ENCODE measurements around the gene ZNF451.
"Not testable (repeated sequence)": the region's sequence is repeated elsewhere in the genome, so short reads cannot be mapped to it uniquely, and the experiment has no call there.

Gene ZNF451

DNA sequence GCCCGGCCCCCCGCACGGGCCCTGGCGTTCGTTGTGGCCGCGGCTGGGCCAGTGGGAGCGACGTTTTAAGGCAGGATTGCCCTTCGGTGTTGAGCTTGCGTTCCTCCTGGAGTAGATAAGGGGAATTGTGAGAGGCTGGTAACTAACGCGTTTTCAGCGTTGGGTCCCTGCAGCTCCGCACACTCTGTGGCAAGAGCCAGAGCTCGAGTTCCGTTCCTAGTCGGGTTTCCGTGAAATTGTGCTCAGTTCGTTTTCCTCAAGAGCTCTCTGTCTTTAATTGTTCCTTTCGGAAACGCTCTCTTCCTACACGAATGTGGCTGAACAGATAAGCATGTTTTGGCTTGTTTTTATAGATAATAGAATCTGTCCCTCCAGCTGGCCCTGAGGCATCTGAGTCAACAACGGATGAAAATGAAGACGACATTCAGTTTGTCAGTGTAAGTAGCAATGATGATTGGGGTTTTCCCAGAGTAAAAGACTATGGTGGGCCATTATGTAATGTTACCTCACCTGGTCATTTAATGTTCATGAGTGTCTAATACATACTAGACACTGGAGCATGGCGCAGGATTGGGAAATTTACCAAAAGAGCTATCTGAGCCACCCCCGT is 575 bp downstream of the ZNF451 start:
- DNase-seq (ENCODE audit: low read depth in 2 of 2) = not testable (repeated sequence)

DNA sequence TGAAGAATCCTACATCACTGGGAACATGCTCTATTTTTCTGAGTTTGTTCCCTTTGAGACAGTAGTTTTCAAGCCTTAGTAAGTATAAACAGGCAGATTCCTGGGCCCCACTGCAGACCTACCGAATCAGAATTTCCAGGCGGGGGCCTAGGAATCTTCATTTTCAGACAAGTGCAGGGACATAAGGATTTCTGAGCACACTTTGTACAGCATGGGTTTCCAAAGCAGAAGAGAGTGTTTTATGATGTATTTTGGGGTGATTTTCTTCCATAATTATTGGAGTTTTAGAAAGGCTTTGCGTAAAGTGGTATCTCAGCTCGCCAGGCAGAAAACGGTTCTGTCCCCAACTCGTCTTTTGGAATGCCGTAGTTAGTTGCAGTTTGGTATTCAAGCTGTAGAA is 1.4 kb downstream of the ZNF451 start:
- DNase-seq (ENCODE audit: low read depth in 2 of 2) = not testable (repeated sequence)

DNA sequence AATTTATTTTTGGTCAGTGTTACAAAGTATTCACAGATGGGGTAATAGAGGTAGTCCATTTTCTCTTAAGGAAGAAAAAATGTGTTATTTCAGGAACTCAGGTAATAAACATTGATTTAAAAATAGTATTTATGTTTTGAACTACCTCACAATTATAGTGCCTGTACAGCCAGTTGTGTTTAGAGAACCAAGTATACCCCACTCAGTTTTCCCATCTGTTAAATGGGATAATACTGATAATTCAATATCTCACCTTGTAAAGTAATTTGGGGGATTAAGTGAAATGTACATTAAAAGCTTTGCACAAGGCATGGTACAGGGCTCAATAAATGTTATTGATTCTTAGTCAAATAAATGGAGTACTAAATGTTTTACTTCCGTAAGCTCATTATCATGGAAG is 4.7 kb downstream of the ZNF451 start:
- DNase-seq (ENCODE audit: low read depth in 2 of 2) = no peak

DNA sequence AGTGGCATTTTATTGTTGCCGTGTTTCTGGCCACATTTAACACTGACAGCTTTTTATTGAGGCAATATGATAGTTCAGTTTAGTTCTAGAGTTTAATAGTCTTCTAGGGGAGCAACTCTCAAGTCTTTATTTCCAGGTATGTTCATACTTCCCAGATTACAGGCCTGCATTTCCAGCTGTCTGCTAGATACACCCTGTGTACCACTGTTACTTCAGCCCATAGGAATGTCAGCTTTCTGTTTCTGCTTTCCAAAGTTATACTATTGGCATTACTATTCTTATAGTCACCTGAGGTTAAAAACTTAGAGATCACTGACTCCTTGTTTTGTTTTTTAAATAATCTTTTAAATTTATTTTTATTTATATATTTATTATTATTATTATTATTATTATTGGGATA is 7.6 kb downstream of the ZNF451 start:
- no peak for DNase-seq (ENCODE audit: low read depth in 2 of 2)

DNA sequence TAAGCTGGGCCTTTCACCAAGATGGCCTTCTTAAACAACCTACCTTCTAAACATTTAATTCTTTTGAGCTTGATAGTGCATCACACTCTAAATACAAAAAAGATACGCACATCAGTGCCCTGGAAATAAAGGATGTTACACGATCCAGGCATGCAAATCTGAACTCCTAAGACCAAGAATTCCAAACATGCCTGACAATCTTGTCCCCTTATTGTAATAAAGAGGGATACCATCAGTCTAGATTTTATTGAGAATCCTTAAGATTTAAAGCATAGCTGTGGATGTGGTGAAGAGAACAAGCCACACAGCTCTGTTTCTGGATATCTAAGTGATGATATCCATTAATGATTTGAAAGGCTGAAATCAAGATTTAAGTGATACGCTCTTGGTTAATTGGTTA is 13.0 kb downstream of the ZNF451 start:
- DNase-seq (ENCODE audit: low read depth in 2 of 2) = no peak

DNA sequence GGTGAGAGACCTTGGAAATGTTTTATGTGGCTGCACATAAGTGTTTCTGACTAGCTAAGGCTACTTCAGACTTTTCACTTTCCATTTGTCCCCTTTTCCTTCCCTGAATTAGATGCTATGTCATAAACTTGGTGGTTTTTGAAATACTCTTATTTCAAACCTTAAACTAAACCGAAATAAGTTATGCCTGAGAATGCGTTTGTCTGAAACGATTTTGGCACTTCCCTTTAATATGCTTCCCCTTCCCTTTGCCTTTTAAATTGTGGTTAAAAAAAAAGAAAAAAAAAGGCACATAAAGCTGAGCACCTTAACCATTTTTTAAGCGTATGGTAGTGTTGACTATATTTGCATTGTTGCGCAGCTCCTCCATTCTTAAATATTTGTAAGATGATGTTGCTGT is 14.3 kb downstream of the ZNF451 start:
- no peak for DNase-seq (ENCODE audit: low read depth in 2 of 2)

DNA sequence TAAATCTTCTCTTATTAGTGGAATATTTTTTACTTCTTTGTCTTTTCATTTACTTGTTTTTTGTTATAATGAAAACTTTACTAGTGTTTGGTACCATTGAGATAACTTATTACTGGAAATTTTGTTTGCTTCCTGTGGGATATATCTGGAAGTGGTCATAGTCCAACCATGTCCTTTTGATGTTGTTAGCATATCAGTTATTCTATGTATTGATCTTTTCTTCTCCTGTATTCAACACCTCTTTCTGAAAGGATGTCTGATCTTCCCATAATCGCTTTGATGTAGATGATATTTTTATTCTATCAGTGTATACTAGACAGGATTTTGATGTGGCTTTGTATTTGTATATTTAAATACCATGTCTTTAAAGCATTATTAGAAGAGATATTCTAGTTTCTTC is 17.0 kb downstream of the ZNF451 start:
- DNase-seq (ENCODE audit: low read depth in 2 of 2) = no peak

DNA sequence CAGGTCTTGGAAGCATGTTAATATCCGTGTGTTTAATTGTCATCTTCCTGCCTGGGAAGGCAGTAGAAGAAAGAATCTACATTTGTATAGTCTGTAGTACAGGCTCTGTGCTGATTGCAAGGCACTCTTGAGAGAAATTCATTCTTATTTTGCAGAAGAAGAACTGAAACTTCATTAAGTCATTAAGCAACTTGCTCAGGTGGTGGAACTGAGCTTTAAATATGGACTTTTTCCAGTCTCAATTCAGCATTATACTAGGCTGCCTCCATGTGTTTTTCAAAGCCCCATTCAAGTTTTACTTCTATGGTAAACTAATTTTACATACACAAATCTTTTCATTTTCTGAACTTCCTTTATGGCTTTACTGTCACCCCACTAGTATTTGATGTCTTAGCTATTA is 18.7 kb downstream of the ZNF451 start:
- DNase-seq (ENCODE audit: low read depth in 2 of 2) = no peak

DNA sequence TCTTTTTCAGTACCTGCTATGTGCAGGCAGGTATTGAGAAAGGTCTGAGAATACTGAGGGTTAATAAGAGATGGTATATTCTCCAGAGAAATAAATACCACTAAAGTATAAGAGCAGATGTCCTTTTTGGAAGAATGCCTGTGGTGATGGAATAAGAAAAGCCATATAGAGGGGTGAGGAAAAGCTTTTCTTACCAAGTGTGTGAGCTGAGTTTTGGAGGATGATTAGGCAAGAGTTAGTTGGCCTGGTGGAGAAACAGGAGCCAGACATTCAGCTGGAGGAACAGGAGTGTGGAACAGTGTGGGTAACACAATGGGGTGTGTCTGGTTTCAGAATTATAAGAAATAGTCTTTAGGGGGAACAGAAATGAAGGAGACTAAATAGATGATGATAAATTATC is 19.9 kb downstream of the ZNF451 start:
- DNase-seq (ENCODE audit: low read depth in 2 of 2) = no peak

DNA sequence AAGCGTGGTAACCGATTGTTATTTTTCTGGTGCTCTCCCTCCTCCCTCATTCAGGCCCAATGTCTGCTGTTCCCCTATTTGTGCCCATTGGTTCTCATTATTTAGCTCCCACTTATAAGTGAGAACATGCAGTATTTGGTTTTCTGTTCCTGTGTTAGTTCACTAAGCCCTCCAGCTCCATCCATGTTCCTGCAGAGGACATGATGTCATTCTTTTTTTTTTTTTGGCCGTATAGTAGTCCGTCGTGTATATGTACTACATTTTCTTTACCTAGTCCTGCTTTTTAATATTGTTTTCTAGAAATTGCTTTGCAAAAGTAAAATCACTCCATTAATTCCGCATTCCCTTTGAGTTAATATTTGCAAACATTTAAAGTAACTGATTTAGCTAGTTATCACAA is 23.1 kb downstream of the ZNF451 start:
- no peak for DNase-seq (ENCODE audit: low read depth in 2 of 2)

DNA sequence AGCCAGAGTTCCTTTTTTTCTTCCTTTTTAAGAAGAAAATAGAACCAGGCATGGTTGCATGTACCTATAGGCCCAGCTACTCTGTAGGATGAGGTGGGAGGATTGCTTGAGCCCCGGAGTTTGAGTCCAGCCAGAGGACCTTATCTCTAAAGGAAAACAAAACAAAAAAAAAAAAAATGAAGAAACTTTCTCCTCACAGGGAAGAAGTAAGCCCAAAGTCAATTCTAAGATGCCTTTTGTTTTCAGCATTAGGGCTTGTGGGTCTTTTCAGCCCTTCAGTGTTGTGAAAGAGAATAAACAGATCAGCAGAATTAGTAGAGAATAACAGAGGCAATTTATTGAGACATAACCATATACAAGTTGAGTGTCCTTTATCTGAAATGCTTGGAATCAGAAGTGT is 26.8 kb downstream of the ZNF451 start:
- DNase-seq (ENCODE audit: low read depth in 2 of 2) = no peak

DNA sequence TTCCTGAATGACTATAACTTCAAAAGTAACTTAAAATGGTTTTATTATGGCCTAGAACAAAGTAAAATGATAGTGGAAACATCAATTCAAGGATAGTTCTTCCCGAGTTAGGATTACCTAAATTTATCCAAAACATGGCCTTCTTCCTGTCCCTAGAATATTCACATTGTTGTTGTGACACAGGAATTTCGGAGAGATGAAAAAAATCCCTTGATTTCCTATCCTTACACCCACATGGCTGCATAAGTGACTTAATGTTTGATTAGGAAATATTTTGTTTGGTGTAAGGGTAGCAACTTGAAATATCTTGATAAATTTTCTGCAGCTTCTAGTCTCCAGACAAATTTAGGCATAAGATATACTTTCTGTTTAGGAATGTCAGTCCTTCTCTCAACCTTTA is 27.8 kb downstream of the ZNF451 start:
- no peak for DNase-seq (ENCODE audit: low read depth in 2 of 2)

DNA sequence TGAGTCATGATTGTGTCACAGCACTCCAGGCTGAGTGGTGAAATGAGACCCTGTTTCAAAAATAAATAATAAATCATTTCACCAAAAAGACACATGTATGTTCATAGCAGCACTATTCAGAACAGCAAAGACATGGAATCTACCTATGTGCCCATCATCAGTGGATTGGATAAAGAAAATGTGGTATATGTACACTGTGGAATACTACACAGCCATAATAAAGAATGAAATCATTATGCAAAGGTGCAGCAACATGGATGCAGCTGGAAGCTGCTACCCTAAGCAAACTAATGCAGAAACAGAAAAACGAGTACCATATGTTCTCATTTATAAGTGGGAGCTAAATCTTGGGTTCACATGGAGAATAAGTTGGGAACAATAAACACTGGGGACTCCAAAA is 33.1 kb downstream of the ZNF451 start:
- DNase-seq (ENCODE audit: low read depth in 2 of 2) = no peak

DNA sequence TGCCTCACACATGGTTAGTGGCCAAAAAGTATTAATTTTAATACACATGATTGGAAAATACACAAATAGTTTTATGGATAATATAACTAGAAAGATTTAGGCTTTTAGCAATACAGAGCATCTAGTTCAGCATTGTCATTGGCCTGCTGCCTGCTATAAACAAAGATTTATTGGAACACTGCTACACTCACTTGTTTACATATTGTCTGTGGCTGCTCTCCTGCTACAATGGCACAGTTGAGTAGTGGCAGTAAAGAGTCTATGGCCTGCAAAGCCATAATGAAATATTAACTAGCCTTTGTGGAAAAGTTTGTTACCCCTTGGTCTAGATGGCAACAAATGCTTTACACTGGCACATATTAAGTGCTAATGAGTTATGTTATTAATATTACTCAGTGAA is 37.8 kb downstream of the ZNF451 start:
- no peak for DNase-seq (ENCODE audit: low read depth in 2 of 2)

DNA sequence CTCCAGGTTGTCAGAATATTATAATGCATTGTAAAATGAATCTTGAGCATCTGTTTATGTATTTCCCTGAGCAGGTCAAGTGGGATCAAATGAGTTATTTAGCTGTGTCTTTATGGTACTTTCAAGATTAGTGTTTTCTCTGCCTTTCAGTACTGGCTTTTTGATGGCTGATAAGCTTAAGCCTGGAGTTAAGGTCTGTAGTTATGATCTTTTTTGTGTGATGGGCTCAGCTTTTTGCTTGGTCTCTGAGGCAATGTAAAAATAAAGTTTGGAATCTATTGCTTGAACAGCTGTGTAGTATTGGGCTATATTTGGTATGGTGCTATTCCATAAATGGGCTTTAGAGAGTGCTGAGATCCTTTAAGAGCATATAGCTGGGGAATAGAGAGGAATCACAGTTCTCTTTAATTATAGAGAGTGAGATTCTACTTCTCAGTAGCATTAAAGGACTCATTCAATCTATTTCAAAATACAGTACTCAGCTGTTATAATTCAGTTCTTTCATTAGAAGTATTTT is 40.7 kb downstream of the ZNF451 start:
- no peak for DNase-seq (ENCODE audit: low read depth in 2 of 2)

DNA sequence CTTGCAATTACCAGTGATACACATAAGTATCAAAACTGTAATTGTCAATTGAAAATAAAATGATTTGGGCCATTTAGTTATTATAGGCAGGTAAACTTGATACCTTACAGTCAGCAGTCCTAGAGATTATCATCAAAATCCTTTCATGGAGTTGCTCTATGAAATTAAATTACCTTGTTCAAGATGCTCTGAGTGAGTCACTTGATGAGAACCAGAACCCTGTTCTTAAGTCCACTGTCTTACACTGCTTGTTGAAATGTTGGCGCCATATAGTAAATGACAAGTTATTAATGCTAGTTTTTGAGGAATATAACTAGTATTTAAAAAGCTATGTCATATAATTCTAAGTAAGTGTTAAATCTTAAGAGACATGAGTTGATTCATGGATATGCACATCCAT is 45.0 kb downstream of the ZNF451 start:
- no peak for DNase-seq (ENCODE audit: low read depth in 2 of 2)

DNA sequence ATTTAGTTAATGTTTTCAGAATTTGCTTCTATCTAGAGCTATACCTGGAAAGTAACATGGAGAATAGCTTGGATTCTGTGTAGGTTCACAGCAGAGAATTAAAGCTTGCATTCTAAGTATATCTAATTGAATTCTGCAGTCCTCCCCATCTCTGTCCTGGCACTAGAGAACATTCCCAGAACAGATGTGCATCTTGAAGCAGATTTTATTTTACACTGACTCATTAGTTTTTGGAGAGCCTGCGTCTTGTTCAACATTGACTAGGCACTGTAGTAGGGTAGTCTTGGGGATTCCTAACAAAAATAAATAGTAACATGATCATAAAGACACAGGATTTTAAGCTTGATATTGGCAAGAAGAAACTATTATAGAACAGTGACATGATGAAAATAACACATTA is 45.9 kb downstream of the ZNF451 start:
- DNase-seq (ENCODE audit: low read depth in 2 of 2) = no peak

DNA sequence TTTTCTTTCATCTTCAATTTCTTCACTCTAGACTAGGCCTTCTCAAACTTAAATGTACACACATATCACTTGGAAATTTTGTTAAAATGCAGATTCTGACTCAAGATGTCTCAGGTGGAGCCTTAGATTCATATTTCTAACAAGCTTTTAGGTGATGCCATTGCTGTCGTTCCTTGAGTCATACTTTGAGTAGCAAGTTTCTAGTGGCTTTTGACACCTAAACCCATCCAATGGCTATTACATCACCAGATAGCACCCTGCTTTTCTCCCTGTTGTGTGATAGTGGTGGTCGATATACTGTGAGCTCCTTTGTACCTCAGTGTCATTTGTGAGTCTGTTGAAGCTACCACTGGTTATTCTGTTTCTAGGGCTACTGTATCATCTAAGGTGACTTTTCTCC is 47.4 kb downstream of the ZNF451 start:
- no peak for DNase-seq (ENCODE audit: low read depth in 2 of 2)

DNA sequence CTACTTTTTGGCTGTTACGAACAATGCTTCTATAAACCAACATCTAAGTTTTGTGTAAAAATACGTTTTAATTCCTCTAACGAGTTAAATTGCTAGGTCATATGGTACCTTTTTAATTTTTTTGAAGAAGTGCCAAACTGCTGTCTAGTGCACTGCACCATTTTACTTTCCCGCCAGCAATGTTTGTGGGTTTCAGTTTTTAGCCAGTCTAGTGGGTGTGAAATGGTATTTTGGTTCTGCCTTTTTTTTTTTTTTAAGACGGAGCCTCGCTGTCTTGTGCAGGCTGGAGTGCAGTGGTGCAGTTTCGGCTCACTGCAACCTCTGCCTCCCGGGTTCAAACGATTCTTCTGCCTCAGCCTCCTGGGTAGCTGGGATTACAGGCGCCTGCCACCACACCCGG is 48.0 kb downstream of the ZNF451 start:
- no peak for DNase-seq (ENCODE audit: low read depth in 2 of 2)

DNA sequence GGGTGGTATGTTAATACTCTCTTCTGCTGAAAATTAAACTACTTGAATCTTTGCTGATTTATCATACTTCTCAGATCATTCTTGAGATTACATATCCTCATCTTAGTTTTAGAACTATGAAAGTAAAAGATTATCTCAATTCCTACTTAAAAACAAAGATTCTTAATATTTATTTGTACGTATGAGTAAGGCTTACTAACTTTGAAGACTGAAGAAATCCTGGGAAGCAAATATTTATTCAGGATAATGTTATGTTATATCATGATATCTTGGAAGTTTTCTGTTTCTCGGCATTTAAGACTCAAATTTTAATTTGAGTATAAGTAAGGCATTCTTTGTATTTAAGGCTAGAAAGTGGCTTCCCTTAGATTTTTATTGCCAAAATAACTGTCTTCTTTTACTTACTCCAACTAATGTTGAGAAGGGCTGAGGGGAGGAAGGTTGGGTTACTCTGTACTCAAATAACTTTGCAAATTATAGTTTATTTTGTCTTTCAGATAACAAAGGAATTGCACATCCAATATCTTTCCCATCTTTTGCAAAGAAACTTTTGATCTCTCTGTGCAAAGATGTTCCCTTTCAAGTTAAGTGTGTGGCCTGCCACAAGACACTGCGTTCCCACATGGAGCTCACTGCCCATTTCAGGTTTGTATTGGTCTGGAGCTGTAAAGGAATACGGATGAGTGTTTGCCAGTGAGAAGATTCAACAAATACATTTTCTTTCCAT is 51.6 kb downstream of the ZNF451 start:
- DNase-seq (ENCODE audit: low read depth in 2 of 2) = no peak

DNA sequence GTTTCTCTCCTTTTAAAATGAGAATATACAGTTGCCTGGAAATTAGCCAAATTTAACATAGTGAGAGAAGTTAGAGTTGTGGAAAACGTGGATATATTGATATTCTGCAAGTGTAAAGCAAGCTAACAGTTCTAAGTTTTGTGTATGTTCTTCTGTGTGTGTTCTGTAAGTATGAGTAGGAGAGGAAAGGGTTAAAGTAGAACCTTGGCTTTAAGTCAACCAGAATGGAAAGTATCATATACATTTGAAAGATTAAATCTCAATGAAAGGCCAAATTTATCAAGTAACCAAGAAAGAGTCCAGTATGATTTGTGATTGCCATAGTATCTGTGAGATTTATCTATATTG is 52.2 kb downstream of the ZNF451 start:
- DNase-seq (ENCODE audit: low read depth in 2 of 2) = no peak

DNA sequence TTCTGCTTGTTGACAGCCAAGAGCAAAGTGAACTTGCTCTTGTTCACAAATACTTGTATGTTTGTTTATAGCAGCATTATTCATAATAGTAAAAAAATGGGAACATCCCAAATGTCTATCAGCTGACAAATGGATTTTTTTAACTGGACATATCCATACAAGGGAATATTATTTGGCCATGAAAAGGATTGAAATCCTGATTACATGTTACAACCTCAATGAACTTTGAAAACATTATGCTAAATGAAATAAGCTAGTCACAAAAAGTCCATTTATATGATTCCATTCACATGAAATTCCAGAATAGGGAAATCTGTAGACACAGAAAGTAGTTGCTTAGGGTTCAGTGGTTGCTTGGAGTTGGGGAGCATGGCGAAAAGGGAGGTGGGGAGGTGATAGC is 53.7 kb downstream of the ZNF451 start:
- DNase-seq (ENCODE audit: low read depth in 2 of 2) = no peak

DNA sequence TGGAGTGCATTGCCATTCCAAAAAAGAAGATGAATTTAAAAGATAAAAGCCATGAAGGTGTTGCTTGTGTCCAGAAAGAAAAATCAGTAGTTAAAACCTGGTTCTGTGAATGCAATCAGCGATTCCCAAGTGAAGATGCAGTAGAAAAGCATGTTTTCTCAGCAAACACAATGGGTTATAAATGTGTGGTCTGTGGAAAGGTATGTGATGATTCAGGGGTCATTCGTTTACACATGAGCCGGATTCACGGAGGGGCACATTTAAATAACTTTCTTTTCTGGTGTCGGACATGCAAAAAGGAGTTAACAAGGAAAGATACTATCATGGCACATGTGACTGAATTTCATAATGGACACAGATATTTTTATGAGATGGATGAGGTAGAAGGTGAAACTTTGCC is 57.4 kb downstream of the ZNF451 start:
- no peak for DNase-seq (ENCODE audit: low read depth in 2 of 2)

Measured in activated CD4-positive, alpha-beta T cell treated with anti-CD3 and anti-CD28 coated beads for 24 hours (primary cell).